ENCODE data around the gene CIROP.

DNA sequence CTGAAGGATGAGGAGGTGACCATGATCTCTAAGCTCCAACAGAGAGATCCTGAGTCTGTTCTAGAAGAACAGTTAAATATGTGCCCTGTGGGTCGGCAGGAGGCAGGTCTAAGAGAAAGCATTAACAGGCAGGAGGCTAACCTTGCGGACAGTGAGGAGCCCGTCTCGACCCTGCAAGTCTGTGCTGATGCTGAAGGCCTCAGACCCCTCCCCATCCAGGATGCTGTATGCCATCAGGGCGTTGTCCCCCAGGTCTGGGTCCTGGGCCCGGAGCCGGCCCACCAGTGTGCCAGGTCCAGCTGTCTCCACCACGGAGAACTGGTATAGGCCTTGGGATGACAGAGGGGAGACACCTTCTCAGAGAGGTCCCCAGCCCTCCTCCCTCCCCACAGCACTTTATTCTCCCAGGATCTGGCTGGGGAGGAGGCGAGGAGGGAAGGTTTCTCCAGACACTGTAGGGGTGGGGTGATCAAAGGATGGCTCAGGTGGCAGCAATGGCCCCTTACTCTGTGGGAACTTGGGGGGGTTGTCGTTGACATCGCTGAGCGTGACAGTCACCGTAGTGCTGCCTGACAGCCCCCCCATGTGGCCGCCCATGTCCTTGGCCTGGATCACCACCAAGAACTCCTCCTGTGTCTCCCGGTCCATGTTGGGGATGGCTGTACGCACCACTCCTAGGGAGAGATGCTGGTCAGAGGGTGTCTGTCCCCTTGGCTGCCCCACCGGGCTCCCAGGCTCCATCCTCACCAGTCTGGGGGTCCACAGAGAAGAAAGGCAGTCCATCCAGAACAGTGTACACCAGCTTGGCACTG lies 50.6 kb downstream of the CIROP start:
- TF ChIP-seq, protein P1, sequence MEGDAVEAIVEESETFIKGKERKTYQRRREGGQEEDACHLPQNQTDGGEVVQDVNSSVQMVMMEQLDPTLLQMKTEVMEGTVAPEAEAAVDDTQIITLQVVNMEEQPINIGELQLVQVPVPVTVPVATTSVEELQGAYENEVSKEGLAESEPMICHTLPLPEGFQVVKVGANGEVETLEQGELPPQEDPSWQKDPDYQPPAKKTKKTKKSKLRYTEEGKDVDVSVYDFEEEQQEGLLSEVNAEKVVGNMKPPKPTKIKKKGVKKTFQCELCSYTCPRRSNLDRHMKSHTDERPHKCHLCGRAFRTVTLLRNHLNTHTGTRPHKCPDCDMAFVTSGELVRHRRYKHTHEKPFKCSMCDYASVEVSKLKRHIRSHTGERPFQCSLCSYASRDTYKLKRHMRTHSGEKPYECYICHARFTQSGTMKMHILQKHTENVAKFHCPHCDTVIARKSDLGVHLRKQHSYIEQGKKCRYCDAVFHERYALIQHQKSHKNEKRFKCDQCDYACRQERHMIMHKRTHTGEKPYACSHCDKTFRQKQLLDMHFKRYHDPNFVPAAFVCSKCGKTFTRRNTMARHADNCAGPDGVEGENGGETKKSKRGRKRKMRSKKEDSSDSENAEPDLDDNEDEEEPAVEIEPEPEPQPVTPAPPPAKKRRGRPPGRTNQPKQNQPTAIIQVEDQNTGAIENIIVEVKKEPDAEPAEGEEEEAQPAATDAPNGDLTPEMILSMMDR (IDR thresholded peaks at IDR 0.05): no peak
- TF ChIP-seq, protein P2, sequence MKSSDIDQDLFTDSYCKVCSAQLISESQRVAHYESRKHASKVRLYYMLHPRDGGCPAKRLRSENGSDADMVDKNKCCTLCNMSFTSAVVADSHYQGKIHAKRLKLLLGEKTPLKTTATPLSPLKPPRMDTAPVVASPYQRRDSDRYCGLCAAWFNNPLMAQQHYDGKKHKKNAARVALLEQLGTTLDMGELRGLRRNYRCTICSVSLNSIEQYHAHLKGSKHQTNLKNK (CRISPR knock-in tag; IDR thresholded peaks at IDR 0.05): no peak

All from WTC11 (cell line).